Measurements from ENCODE around the gene TSHZ2.

Gene TSHZ2

GRCh38 chr20:53061192-53062108, 89.3 kb downstream of the TSHZ2 start:
- no peak for DNase-seq (ENCODE audit: low read depth in 2 of 3, low spot score in 2 of 3)

GRCh38 chr20:53064935-53065334, 92.8 kb downstream of the TSHZ2 start:
- DNase-seq (ENCODE audit: low read depth in 2 of 3, low spot score in 2 of 3), result no peak

GRCh38 chr20:53068241-53068640, 96.1 kb downstream of the TSHZ2 start:
- no peak for DNase-seq (ENCODE audit: low read depth in 2 of 3, low spot score in 2 of 3)

GRCh38 chr20:53069132-53069531, 97.0 kb downstream of the TSHZ2 start:
- no peak for DNase-seq (ENCODE audit: low read depth in 2 of 3, low spot score in 2 of 3)

- DNase-seq (ENCODE audit: low read depth in 2 of 3, low spot score in 2 of 3), result no peak
These were observed 98.1 kb downstream of the TSHZ2 start for GRCh38 chr20:53070224-53070623.

GRCh38 chr20:53070706-53071392, 98.7 kb downstream of the TSHZ2 start:
- no peak for DNase-seq (ENCODE audit: low read depth in 2 of 3, low spot score in 2 of 3)

- no peak for DNase-seq (ENCODE audit: low read depth in 2 of 3, low spot score in 2 of 3)
These were observed 99.7 kb downstream of the TSHZ2 start for GRCh38 chr20:53071833-53072232.

GRCh38 chr20:53072923-53073579, 100.9 kb downstream of the TSHZ2 start:
- no peak for DNase-seq (ENCODE audit: low read depth in 2 of 3, low spot score in 2 of 3)

- DNase-seq (ENCODE audit: low read depth in 2 of 3, low spot score in 2 of 3), result no peak
These were observed 101.7 kb downstream of the TSHZ2 start for GRCh38 chr20:53073636-53074415.

GRCh38 chr20:53074811-53075314, 102.7 kb downstream of the TSHZ2 start:
- DNase-seq (ENCODE audit: low read depth in 2 of 3, low spot score in 2 of 3), result no peak

GRCh38 chr20:53076668-53077067, 104.5 kb downstream of the TSHZ2 start:
- DNase-seq (ENCODE audit: low read depth in 2 of 3, low spot score in 2 of 3), result no peak

- DNase-seq (ENCODE audit: low read depth in 2 of 3, low spot score in 2 of 3), result no peak
These were observed 105.4 kb downstream of the TSHZ2 start for GRCh38 chr20:53077373-53078205.

GRCh38 chr20:53078761-53079160, 106.6 kb downstream of the TSHZ2 start:
- no peak for DNase-seq (ENCODE audit: low read depth in 2 of 3, low spot score in 2 of 3)

- DNase-seq (ENCODE audit: low read depth in 2 of 3, low spot score in 2 of 3), result no peak
These were observed 107.1 kb downstream of the TSHZ2 start for GRCh38 chr20:53079261-53079691.

- DNase-seq (ENCODE audit: low read depth in 2 of 3, low spot score in 2 of 3), result no peak
These were observed 107.9 kb downstream of the TSHZ2 start for GRCh38 chr20:53079828-53080686.

- DNase-seq (ENCODE audit: low read depth in 2 of 3, low spot score in 2 of 3), result no peak
These were observed 108.5 kb downstream of the TSHZ2 start for GRCh38 chr20:53080687-53080962.

GRCh38 chr20:53080969-53081871, 109.1 kb downstream of the TSHZ2 start:
- no peak for DNase-seq (ENCODE audit: low read depth in 2 of 3, low spot score in 2 of 3)
